Cardiac muscle cell (in vitro differentiated cells and primary cell): ENCODE results near the gene ANKRD52. TPM values are rescaled to one million over a fixed set of nuclear protein-coding genes. Genes with fewer than 3 reads are reported as not detected.

Experiments used
- DNase-seq, 2 donors: peaks; one replicate each; pipeline versions ENCODE4 v3.0.0 to v3.0.0-alpha.2; 2010 to 2017; ENCODE audit warnings: low read depth in 1 of 2, low spot score in 1 of 2
- H3K27ac ChIP-seq: fragments of 200-600 bp; sonication (generic); 2 replicates; pipeline ENCODE4 v1.5.1; 2016
- H3K27me3 ChIP-seq: fragments of 200-600 bp; sonication (generic); 2 replicates; pipeline ENCODE4 v1.6.0; 2016; ENCODE audit warnings: control low read depth
- H3K36me3 ChIP-seq: fragments of 200-600 bp; sonication (generic); 2 replicates; pipeline ENCODE4 v1.5.1; 2016; ENCODE audit warnings: control low read depth
- H3K4me1 ChIP-seq: fragments of 200-600 bp; sonication (generic); 2 replicates; pipeline ENCODE4 v1.8.1; 2017; ENCODE audit warnings: low read depth, mild to moderate bottlenecking, mixed run types
- H3K4me3 ChIP-seq: fragments of 200-600 bp; sonication (generic); 2 replicates; pipeline ENCODE4 v1.5.1; 2016; ENCODE audit warnings: mild to moderate bottlenecking
- H3K9me3 ChIP-seq: fragments of 200-600 bp; sonication (generic); 2 replicates; pipeline ENCODE4 v1.5.1; 2017; ENCODE audit warnings: low read depth, mild to moderate bottlenecking, control low read depth
- polyA plus RNA-seq: library from polyadenylated mRNA; unstranded; fragments of >200 nt; fragmentation: Nextera tagmentation; extraction: Ambion mirVana; gene quantifications from 2 replicates; pipeline ENCODE4 v1.2.1, GENCODE V29; 2016
- total RNA-seq: library from RNA; depleted of rRNA; stranded (reverse); fragments of >200 nt; gene quantifications from 2 replicates; pipeline ENCODE4 v1.2.3, GENCODE V29; 2016
- TF ChIP-seq, protein P1 (sequence below): IDR thresholded peaks from 2 replicates; pipeline ENCODE4 v1.5.1; 2012; ENCODE audit warnings: low read depth, mild to moderate bottlenecking, low read length

The ANKRD52 gene
- total and polyA plus RNA-seq, 2 experiments from 2014 or later = 18.0 to 34.9 TPM

DNA sequence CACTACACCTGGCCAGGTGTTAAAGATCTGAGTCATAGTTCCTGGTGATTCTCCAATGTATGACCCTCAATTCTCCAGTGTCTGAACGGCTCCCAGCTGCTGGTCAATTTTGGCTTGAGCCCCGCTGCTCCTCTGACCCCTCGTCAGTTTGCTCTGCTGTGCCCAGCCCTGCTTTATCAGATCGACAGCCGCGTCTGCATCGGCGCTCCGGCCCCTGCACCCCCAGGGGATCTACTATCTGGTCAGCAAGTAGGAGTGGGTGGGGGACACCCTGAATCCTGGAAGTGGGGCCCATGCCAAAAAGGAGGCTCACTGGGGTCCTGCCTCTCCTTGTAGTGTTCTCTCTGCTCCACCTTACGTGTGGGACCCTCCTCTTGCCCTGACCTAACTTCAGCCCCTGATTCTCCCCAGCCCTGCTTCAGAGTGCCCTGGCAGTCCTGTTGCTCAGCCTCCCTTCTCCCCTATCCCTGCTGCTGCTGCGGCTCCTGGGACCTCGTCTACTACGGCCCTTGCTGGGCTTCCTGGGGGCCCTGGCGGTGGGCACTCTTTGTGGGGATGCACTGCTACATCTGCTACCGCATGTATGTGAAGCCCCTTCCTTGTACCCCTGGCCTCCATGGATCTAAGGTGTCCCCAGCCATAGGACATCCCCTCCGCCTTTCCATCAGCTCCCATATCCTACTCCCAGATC lies 23.3 kb downstream of the ANKRD52 start:
- DNase-seq = no peak
- H3K4me1 ChIP-seq = no peaks in the 10 kb centered on the region
- no peaks in the 10 kb centered on the region for H3K9me3 ChIP-seq
- TF ChIP-seq, protein P1, sequence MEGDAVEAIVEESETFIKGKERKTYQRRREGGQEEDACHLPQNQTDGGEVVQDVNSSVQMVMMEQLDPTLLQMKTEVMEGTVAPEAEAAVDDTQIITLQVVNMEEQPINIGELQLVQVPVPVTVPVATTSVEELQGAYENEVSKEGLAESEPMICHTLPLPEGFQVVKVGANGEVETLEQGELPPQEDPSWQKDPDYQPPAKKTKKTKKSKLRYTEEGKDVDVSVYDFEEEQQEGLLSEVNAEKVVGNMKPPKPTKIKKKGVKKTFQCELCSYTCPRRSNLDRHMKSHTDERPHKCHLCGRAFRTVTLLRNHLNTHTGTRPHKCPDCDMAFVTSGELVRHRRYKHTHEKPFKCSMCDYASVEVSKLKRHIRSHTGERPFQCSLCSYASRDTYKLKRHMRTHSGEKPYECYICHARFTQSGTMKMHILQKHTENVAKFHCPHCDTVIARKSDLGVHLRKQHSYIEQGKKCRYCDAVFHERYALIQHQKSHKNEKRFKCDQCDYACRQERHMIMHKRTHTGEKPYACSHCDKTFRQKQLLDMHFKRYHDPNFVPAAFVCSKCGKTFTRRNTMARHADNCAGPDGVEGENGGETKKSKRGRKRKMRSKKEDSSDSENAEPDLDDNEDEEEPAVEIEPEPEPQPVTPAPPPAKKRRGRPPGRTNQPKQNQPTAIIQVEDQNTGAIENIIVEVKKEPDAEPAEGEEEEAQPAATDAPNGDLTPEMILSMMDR = no peak
- no peaks in the 10 kb centered on the region for H3K27me3 ChIP-seq
- H3K36me3 ChIP-seq = peaks cover 1% of the 10 kb centered on the region
- H3K4me3 ChIP-seq = no peak overlapping the region
- no peak overlapping the region for H3K27ac ChIP-seq

GRCh38 chr12:56231184-56231582 lies 27.0 kb downstream of the ANKRD52 start:
- TF ChIP-seq, protein P1 = no peak
- Histone ChIP-seq H3K4me1 (no peaks in the 10 kb centered on the region), H3K4me3 (no peak overlapping the region), H3K36me3 (no peaks in the 10 kb centered on the region), H3K9me3 (no peaks in the 10 kb centered on the region), H3K27me3 (no peaks in the 10 kb centered on the region), H3K27ac (no peak overlapping the region)
- DNase-seq = no peak

- no peak for DNase-seq
- H3K4me3 ChIP-seq = no peak overlapping the region
Measured at GRCh38 chr12:56230432-56231183, 27.6 kb downstream of the ANKRD52 start.

GRCh38 chr12:56229916-56230431 lies 28.2 kb downstream of the ANKRD52 start, which contains the start of gene SLC39A5:
Gene SLC39A5, plus strand, starts transcription at chr12:56230051. Its CDS starts 1,224 bp downstream, at chr12:56231275.
- Histone ChIP-seq H3K27me3 (no peaks in the 10 kb centered on the region), H3K36me3 (no peaks in the 10 kb centered on the region)
- DNase-seq = no peak

More at GRCh38 chr12:56230432-56231183, 27.6 kb downstream of the ANKRD52 start:
- TF ChIP-seq, protein P1 = no peak
- no peaks in the 10 kb centered on the region for H3K27me3 ChIP-seq
- H3K36me3 ChIP-seq = no peaks in the 10 kb centered on the region
- no peaks in the 10 kb centered on the region for H3K4me1 ChIP-seq
- H3K9me3 ChIP-seq = no peaks in the 10 kb centered on the region
- H3K27ac ChIP-seq = no peak overlapping the region

GRCh38 chr12:56229082-56229481 lies 29.1 kb downstream of the ANKRD52 start:
- no peak overlapping the region for H3K27ac ChIP-seq
- TF ChIP-seq, protein P1 = no peak
- H3K9me3 ChIP-seq = no peaks in the 10 kb centered on the region
- H3K27me3 ChIP-seq = no peaks in the 10 kb centered on the region
- DNase-seq = no peak
- no peaks in the 10 kb centered on the region for H3K4me1 ChIP-seq
- no peaks in the 10 kb centered on the region for H3K36me3 ChIP-seq
- H3K4me3 ChIP-seq = no peak overlapping the region

More at GRCh38 chr12:56229916-56230431, 28.2 kb downstream of the ANKRD52 start, which contains the start of gene SLC39A5:
- Histone ChIP-seq H3K4me3 (no peak within 1 kb of the TSS), H3K9me3 (no peaks in the 10 kb centered on the region), H3K4me1 (no peaks in the 10 kb centered on the region), H3K27ac (no peak within 1 kb of the TSS)
- TF ChIP-seq, protein P1 = no peak
